Frontal cortex (tissue), 4 donors: ENCODE measurements around the gene BTBD17. TPM values are rescaled to one million over a fixed set of nuclear protein-coding genes. Genes with fewer than 3 reads are reported as not detected.

Source experiments
- DNase-seq, 2 donors: peaks; one replicate each; pipeline ENCODE4 v3.0.0; 2012; ENCODE audit warnings: low spot score in 2 of 2
- FAIRE-seq: peaks from 2 replicates; lab custom pipeline; 2012; peaks lifted over from hg19 to GRCh38; lab: Jason Lieb, UNC
- total RNA-seq: library from RNA; depleted of rRNA; stranded (reverse); fragments of >200 nt; gene quantifications from one replicate; pipeline ENCODE4 v1.2.3, GENCODE V29; 2014
- donor health status: control.
- donor health status: control.
- donor health status: control.

The BTBD17 gene
- total RNA-seq, 1 donor from 2014 or later = 5.3 TPM

DNA sequence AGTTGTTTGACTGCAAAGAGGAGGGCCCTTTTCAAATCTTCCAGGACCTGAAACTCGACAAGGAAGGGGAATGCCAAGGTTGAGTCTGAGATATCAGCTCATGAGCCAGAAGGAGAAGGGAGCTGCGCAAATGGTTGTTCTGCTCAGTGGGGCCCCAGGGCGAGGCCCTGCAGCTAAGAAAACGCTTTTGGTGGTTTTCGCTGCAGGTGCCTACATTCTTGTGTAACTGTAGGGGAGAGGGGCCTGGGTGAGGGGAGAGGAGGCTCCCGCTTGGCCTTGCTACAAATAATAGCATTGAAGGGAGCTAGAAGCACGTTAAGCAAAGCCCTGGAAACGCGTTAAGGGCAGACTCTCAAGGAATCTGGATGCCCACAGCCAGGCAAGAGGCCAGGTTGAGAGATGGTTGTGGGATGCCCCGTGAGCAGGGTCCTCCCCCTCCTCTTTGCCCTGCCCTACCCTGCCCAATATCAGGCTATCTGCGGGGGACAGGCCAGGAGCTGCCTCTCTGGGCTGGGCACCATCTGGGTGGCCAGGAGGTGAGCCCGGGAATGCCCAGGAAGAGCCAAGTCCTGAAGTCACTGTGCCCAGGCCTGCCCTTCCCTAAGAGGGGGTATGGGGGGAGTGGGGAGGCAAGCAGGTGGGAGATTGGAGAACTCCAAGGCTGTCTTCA lies 27.6 kb upstream of the BTBD17 start:
- no peak for DNase-seq
- no peak for FAIRE-seq

- DNase-seq (no peak), FAIRE-seq (no peak)
Measured at GRCh38 chr17:74387365-74388218, 25.9 kb upstream of the BTBD17 start.

DNA sequence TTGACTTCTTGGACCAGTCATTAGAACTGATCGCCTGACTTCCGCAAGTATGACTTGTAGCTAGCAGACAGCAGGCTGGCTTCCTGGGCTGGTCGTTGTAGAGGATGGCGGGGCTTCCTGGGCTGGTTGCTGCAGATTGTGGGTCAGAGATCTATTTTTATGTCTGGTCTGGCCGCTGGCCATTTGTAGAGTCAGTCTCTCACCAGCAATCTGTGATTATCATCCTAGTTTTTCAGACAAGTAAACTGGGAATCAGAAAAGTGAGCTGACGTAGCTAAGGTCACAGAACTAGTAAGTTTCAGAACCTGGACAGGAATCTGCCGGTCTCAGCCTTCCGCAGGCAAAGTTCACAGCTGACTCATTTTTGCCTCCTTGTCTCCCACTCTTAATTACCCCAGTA lies 24.7 kb upstream of the BTBD17 start:
- FAIRE-seq (no peak), DNase-seq (no peak)

GRCh38 chr17:74385201-74385600 lies 23.5 kb upstream of the BTBD17 start:
- DNase-seq = no peak
- FAIRE-seq = no peak

- DNase-seq = no peak
- FAIRE-seq = no peak
Measured at GRCh38 chr17:74383141-74383540, 21.5 kb upstream of the BTBD17 start.

DNA sequence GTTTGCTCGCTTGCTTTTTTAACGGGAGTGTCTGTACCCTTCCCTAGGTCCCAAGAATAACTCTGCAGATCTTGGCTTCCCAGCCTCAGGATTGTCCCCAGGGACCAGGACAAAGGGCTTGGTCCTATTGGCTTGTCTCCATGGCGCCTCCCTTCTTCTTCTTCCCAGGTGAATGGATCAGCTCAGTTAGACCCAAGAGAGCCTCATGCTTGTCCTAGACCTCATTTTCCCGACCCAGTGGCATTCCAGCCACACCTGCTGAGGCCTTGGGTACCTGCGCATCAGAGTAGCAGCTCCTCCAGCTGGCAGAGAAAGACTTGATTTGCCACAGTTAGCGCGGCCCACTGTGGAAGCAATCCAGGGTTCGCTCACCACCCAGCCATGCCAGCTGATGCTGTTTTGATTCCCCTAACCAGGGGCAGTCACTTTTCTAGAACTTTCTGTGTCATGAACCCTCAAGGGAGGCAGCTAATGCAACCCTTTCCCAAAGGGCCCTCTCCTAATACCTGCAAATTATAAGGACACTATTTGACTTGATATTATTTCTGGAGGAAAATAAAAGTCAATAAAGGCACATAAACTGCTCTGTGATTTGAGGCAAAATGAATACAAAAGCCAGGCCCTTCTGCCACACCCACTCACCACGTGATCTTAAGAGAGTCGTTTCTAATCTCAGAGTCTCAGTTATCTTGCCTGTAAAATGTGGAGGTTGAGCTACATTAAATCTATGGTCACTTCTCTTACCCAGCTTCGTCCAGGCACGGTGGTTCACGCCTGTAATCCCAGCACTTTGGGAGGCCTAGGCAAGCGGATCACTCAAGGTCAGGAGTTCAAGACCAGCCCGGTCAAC lies 19.5 kb upstream of the BTBD17 start:
- no peak for FAIRE-seq
- no peak for DNase-seq

DNA sequence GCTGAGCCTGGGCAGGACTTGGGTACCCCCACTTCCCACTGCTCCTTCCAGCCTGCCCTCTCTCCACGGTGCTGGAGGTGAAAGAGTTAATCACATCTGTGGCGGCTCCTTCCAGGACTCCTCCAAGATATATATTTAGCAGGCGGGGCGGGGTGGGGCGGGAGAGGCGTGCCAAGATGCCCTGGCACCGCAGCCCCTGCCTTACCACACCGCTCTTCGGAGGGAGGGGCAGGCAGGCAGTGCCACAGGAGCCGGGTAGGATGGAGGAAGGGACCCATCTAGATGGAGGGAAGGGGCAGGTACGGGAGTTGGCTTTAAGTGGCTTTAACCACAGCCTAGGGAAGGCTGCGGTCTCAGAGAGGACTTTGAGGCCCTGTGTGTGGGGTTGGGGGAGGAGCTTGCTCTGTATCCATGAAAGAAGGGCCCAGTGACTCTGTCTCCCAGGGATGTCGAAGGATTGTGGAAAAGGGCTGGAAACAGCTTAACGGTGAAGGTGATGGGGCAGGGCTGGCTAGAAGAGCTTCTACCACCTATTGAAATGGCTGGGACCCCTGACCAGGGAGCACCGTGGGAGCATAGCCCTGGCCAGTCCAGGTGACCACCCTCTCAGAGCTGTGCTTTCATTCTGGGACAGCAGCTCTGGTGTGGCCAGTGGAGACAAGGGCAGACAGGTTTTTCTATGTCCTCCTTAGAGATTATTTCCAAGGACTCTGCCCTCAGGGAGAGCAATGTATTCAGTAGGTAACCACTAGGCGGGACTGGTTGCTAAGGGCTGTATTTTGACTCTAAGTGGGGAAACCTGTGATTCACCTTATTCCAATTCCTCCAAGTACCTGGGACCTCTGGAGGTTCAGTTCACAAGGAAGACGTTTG lies 18.7 kb upstream of the BTBD17 start:
- no peak for DNase-seq

GRCh38 chr17:74379495-74380085 lies 17.9 kb upstream of the BTBD17 start:
- peak; percentile 73 to 89 for DNase-seq
- FAIRE-seq = no peak

More for the DNA sequence above, 18.7 kb upstream of the BTBD17 start:
- FAIRE-seq = no peak

GRCh38 chr17:74374858-74375257 lies 13.2 kb upstream of the BTBD17 start:
- DNase-seq (no peak), FAIRE-seq (no peak)

GRCh38 chr17:74373838-74374606 lies 12.4 kb upstream of the BTBD17 start:
- FAIRE-seq (peak; percentile 3), DNase-seq (peak; percentile 64 to 78)

GRCh38 chr17:74372426-74372825 lies 10.8 kb upstream of the BTBD17 start:
- FAIRE-seq = no peak
- DNase-seq = no peak

DNA sequence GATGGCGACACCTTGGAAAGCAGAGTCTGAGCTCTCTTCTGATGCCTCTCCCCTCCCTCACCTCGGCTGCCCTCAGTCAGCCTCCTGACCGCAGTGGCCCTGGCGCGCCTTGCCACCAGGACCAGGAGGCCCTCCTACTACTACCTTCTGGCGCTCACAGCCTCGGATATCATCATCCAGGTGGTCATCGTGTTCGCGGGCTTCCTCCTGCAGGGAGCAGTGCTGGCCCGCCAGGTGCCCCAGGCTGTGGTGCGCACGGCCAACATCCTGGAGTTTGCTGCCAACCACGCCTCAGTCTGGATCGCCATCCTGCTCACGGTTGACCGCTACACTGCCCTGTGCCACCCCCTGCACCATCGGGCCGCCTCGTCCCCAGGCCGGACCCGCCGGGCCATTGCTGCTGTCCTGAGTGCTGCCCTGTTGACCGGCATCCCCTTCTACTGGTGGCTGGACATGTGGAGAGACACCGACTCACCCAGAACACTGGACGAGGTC lies 10.0 kb upstream of the BTBD17 start:
- FAIRE-seq = no peak

DNA sequence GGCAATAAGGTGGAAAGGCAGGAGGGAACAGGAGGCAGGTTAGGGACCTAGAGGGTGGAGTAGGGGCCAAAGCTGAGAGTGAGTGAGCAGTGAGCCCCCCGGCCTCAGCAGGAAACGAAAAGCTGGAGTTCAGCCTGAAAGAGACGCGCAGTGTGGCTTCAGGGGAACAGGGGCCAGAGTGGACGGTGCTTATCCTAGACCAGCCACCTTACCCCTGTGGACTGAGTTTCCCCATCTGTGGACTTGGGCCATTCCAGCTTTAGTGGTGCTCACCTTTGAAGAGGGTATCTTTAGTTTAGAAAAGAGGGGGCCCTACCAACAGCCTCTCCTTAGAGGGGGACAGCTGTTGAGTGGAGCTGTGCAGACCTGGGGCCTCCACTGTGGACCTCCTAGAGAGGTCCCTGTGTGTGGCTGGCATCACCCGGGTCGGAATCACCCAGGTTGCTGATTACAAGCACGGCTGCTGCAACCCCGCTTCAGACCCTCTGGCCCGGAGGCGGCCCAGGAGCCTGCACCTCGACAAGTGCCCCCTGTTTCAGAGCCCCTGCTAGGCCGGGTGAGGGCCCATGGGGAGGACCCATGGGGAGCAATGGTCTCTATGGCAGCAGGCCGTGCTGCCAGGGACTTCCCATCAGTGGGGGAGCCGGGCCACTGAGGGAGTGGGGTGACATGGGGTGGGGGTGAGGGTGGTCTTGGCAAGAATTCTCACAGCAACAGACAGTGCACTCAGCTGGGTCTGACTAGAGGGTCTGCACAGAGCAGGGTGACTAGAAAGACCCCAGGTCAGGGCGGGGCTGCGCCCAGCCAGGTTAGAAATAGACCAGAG lies 8.2 kb upstream of the BTBD17 start:
- FAIRE-seq (no peak), DNase-seq (no peak)

More for the DNA sequence above, 10.0 kb upstream of the BTBD17 start:
- no peak for DNase-seq

- no peak for DNase-seq
- no peak for FAIRE-seq
Measured at GRCh38 chr17:74369221-74369620, 7.6 kb upstream of the BTBD17 start.

DNA sequence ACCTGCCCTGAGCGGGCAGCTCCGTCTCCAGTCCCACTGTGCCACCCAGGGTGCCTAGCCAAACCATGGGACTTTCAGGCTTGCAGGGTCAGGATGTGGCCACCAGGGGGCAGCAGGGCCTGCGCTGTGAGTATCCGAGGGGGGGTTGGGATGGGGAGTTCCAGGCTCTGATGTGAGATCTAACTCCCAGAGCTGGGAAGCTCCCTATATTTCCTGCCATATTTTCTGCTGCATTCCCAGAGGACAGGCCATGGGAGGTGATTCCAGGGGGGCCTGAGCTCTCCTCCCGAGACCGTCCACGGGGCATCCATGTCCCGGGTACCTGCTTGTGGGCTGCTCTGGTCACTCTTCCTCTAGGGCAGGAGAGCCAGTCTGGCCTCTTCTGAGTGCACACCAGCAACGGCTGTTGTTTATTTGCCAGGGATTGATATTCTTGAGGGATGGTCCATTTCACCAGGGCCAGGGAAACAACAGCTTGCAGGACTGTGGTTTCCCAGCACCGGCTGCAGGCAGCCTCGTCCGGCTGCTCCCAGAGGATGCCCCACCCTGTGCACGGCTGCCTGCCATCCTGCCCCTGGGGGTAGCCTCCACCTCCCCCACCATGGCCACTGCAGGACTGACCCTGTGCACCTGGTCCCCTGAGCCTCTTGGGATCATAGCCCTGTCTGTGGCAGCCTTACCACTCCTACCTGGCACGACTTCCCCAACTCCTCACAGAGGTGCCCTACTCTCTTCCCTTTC lies 6.8 kb upstream of the BTBD17 start:
- DNase-seq (peak in 1 of 2 donors; percentile 88), FAIRE-seq (no peak)

- no peak for FAIRE-seq
- DNase-seq = no peak
Measured at GRCh38 chr17:74367206-74367605, 5.5 kb upstream of the BTBD17 start, which contains the start of gene GPR142. GPR142 (plus strand) TSS chr17:74367506; CDS start chr17:74369541, 2,035 bp downstream.
